GM18873 (cell line): ENCODE measurements around the gene STON1.
"Not testable (repeated sequence)": the region's sequence is repeated elsewhere in the genome, so short reads cannot be mapped to it uniquely, and the experiment has no call there.

ENCODE experiments used
- ATAC-seq: cut with Tn5 transposase; IDR thresholded peaks from one replicate; pipeline ENCODE4 v1.9.1; 2021; ENCODE audit warnings: mild to moderate bottlenecking, moderate library complexity, moderate number of reproducible peaks; ENCODE audit not compliant: unreplicated experiment, low FRiP score

Gene STON1

GRCh38 chr2:48605482-48606175 lies 75.7 kb downstream of the STON1 start:
- ATAC-seq = no peak

DNA sequence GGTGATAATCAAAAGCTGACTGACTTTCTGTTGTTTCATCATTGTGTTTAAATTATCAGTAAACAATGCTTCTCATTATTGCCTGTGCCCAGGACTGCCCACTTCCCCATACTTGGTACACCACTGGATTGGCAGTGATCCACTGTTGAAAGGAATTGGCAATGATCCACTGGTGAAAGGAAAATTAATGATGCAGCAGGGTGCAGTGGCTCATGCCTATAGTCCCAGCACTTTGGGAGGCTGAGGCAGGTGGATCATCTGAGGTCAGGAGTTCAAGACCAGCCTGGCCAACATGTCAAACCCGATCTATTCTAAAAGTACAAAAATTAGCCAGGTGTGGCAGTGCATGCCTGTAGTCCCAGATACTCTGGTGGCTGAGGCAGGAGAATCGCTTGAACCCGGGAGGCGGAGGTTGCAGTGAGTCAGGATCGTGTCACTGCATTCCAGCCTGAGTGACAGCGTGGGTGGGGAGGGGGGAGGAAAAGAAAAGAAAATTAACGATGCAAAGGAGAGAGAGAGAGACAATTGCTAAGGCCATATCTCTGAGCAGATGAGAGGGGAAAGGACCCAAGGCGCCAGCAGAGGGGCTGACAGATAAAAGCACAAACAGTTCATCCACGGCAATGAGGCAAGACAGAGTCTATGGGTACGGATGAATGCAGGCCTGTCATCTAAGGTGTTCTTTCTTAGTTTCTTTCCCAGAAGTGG lies 77.5 kb downstream of the STON1 start:
- ATAC-seq = no peak

GRCh38 chr2:48613211-48613610 lies 83.3 kb downstream of the STON1 start:
- no peak for ATAC-seq

DNA sequence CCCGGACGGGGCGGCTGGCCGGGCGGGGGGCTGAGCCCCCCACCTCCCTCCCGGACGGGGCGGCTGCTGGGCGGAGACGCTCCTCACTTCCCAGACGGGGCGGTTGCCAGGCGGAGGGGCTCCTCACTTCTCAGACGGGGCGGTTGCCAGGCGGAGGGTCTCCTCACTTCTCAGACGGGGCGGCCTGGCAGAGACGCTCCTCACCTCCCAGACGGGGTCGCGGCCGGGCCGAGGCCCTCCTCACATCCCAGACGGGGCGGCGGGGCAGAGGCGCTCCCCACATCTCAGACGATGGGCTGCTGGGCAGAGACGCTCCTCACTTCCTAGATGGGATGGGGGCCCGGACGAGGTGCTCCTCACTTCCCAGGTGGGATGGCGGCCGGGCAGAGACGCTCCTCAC lies 84.6 kb downstream of the STON1 start:
- ATAC-seq = not testable (repeated sequence)

GRCh38 chr2:48617618-48618017 lies 87.7 kb downstream of the STON1 start, which contains the start of gene GTF2A1L:
TSS of gene GTF2A1L (plus strand) at chr2:48617856. CDS start at chr2:48617875, 19 bp downstream.
- no peak for ATAC-seq

DNA sequence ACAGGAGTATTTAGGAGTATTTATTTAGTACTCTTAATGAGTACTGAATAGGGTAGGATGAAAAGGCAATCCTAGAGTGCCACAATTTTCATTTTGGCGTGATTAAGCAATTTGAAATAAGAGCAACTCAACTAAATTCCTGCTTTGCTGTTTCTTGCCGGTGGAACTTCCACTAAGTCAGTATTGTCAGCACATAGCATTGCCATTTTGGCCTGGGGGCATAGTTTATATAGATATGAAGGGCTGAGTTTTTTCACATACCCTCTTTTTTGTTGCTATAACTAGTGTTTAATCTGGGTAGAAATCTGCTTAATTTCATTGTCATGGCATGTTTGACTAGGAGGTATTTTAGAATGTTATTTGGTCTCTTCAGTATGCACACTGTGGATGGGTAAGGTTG lies 89.6 kb downstream of the STON1 start:
- ATAC-seq = no peak

- no peak for ATAC-seq
These were observed 90.7 kb downstream of the STON1 start for GRCh38 chr2:48620604-48621003.

DNA sequence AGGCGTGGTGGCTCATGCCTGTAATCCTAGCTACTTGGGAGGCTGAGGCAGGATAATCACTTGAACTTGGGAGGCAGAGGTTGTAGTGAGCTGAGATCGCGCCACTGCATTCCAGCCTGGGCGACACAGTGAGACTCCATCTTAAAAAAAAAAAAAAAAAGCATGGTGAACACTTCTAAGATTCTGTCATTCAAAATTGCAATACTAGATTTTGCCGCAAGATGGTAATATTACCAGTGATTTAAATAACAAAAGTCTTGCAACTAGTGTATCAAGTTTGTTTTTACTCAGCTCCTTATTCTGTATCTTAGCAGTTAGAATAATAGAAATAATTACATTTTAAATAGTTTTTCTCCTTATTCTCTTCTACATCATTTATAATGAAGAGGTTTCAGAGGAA lies 92.7 kb downstream of the STON1 start:
- ATAC-seq = not testable (repeated sequence)

DNA sequence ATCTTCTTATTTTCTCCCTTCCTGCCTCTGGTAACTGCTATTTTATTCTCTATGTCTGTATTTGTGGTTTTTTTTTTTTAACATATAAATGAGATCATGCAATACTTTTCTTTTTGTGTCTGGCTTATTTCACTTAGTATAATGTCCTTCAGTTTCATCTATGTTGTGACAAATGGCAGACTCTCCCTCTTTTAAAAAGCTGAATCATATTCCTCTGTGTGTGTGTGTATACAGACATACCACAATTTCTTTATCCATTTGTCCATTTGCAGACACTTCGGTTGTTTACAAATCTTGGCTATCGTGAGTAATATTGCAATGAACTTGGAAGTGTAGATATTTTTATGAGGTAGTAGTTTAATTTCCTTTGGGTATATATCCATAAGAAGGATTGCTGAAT lies 94.7 kb downstream of the STON1 start:
- no peak for ATAC-seq

DNA sequence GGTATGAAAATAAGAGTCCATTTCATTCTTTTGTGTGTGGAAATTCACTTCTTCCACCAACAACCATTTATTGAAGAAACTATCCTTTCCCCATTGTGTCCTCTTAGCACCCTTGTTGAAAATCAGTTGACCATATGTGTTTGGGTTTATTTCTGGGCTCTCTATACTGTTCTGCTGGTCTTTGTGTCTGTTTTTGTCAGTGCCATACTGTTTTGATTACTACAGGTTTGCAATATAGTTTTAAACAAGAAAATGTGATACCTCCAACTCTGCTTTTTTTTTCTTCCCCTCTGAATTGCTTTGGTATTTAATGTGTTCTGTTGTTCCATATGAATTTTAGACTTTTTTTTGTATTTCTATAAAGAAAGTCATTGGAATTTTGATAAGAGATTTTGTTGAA lies 96.1 kb downstream of the STON1 start:
- ATAC-seq = no peak

- ATAC-seq = no peak
These were observed 103.2 kb downstream of the STON1 start for GRCh38 chr2:48633143-48633542.

GRCh38 chr2:48635786-48636185 lies 105.8 kb downstream of the STON1 start:
- ATAC-seq = no peak

GRCh38 chr2:48638261-48638660 lies 108.3 kb downstream of the STON1 start:
- no peak for ATAC-seq
